ENCODE measurements around the gene ATF7. TPM values are rescaled to one million over a fixed set of nuclear protein-coding genes. Genes with fewer than 3 reads are reported as not detected.
A peak's percentile ranks its signal among the peaks of the same experiment; 100 is the strongest.

The ATF7 gene
- total and polyA plus RNA-seq, 9 of the 15 experiments (the other 6 are each of a cell fraction or from before 2014, with no cell fraction given), result 10.6 to 30.4 (median 20.7) TPM

GRCh38 chr12:53500776-53501614 lies 125.2 kb downstream of the ATF7 start, which contains the start of gene TARBP2 (continued):
- TF ChIP-seq, protein P1, sequence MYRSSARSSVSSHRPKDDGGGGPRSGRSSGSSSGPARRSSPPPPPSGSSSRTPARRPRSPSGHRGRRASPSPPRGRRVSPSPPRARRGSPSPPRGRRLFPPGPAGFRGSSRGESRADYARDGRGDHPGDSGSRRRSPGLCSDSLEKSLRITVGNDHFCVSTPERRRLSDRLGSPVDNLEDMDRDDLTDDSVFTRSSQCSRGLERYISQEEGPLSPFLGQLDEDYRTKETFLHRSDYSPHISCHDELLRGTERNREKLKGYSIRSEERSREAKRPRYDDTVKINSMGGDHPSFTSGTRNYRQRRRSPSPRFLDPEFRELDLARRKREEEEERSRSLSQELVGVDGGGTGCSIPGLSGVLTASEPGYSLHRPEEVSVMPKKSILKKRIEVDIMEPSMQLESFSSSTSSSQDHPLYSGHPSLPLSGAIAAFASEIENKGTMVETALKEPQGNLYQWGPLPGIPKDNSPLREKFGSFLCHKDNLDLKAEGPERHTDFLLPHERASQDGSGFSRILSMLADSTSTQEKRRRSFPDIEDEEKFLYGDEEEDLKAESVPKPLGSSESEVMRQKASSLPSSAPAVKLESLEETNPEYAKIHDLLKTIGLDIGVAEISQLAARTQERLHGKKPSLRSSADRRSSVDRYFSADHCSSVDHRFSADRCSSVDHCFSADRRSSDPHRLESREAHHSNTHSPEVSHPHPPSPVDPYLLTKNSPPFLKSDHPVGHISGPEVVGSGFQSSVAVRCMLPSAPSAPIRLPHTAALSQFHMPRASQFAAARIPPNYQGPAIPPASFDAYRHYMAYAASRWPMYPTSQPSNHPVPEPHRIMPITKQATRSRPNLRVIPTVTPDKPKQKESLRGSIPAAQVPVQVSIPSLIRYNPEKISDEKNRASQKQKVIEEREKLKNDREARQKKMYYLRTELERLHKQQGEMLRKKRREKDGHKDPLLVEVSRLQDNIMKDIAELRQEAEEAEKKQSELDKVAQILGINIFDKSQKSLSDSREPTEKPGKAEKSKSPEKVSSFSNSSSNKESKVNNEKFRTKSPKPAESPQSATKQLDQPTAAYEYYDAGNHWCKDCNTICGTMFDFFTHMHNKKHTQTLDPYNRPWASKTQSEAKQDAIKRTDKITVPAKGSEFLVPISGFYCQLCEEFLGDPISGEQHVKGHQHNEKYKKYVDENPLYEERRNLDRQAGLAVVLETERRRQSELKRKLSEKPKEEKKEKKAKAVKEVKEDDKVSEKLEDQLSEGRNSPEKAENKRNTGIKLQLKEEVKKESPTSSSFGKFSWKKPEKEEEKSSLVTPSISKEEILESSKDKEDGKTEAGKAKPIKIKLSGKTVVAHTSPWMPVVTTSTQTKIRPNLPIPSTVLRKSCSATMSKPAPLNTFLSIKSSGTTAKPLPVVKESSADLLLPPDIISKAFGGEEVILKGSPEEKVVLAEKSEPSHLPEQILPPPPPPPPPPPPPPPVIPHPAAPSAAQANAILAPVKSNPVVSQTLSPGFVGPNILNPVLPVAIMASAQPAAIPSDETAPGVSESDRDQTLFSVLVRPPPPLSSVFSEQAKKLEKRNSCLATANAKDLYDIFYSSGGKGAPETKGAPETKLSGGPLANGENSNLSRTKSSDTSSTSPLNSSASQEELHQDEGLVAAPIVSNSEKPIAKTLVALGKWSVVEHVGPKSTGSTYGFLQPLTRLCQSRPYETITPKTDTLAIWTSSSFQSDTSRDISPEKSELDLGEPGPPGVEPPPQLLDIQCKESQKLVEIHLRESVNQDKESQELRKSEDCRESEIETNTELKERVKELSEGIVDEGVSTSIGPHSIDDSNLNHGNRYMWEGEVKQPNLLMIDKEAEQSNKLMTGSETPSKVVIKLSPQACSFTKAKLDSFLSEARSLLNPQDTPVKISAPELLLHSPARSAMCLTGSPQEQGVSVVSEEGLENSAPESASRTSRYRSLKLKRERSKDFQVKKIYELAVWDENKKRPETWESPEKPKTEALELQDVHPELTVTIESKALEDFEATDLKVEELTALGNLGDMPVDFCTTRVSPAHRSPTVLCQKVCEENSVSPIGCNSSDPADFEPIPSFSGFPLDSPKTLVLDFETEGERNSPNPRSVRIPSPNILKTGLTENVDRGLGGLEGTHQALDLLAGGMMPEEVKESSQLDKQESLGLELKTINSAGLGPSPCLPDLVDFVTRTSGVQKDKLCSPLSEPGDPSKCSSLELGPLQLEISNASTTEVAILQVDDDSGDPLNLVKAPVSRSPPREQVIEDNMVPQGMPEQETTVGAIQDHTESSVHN (IDR thresholded peaks at IDR 0.05; ENCODE audit: borderline replicate concordance in 1 of 2, low read depth in 1 of 2), result no peak
- TF ChIP-seq, protein P2, sequence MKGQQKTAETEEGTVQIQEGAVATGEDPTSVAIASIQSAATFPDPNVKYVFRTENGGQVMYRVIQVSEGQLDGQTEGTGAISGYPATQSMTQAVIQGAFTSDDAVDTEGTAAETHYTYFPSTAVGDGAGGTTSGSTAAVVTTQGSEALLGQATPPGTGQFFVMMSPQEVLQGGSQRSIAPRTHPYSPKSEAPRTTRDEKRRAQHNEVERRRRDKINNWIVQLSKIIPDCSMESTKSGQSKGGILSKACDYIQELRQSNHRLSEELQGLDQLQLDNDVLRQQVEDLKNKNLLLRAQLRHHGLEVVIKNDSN (CRISPR knock-in tag; IDR thresholded peaks at IDR 0.05), result no peak; the same call in 1 of the 2 replicates
- TF ChIP-seq NFRKB (IDR thresholded peaks at IDR 0.05; ENCODE audit: low read depth) (peak; percentile 60; the same call in 1 of the 2 replicates), ZNF282 (CRISPR knock-in tag; IDR thresholded peaks at IDR 0.05) (no peak), MAFF (IDR thresholded peaks at IDR 0.05; ENCODE audit: low read length) (no peak), TCF3 (CRISPR knock-in tag; IDR thresholded peaks at IDR 0.05) (no peak), HOMEZ (CRISPR knock-in tag; IDR thresholded peaks at IDR 0.05) (peak; percentile 83; the same call in 1 of the 2 replicates), ZNF24 (IDR thresholded peaks at IDR 0.05) (no peak), KAT8 (IDR thresholded peaks at IDR 0.05; ENCODE audit: low read depth) (no peak), ZNF764 (CRISPR knock-in tag; IDR thresholded peaks at IDR 0.05; ENCODE audit: low read depth) (no peak), ZNF695 (CRISPR knock-in tag; IDR thresholded peaks at IDR 0.05) (0 out of 2 replicates have a peak, but pooled peaks have one; percentile 66), RFX1 (IDR thresholded peaks at IDR 0.05) (no peak), ZNF586 (CRISPR knock-in tag; conservative IDR thresholded peaks at IDR 0.05) (no peak; the same call in 1 of the 2 replicates), HDGF (IDR thresholded peaks at IDR 0.05) (no peak), KDM2B (CRISPR knock-in tag; IDR thresholded peaks at IDR 0.05) (peak; percentile 3; the same call in 1 of the 2 replicates), ZBTB1 (CRISPR knock-in tag; IDR thresholded peaks at IDR 0.05; ENCODE audit: borderline replicate concordance, low read depth) (no peak)

Data from K562 (cell line).